IPS-18c (cell line): ENCODE results near the gene ASIC2.

Source experiments
- H3K4me3 ChIP-seq: 2 replicates; pipeline ENCODE4 v1.7.0; 2013; ENCODE audit warnings: low read depth, mild to moderate bottlenecking, low read length, moderate library complexity; ENCODE audit not compliant: insufficient read depth
- H3K9me3 ChIP-seq: one replicate; pipeline ENCODE4 v1.6.1; 2013; ENCODE audit warnings: mild to moderate bottlenecking, low read length, moderate library complexity; ENCODE audit not compliant: control insufficient read depth, insufficient read depth

Gene ASIC2

GRCh38 chr17:33199571-33200510 is 93.3 kb downstream of the ASIC2 start:
- Histone ChIP-seq H3K4me3 (no peak overlapping the region), H3K9me3 (no peaks in the 10 kb centered on the region)

- no peaks in the 10 kb centered on the region for H3K9me3 ChIP-seq
- H3K4me3 ChIP-seq: no peak overlapping the region
Measured at GRCh38 chr17:33198954-33199353, 94.1 kb downstream of the ASIC2 start.

DNA sequence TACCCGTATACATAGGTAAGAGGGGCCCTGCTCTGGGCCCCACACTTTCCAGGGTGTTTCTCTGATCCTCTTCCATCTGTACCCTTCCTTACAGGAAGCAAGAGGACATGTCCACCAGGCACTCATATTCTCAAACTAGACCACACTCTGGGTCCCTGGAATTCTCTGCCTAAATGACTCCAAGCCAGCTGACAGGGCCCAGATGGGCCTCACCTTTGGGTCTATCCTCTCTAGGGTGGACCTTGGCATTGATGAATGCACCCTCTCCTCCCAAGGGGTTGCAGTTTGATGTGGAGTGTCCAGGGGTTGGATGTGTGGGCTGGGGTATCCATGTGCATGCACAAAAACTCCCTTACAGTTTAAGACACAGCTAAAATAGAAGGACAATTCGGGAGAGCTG is 95.8 kb downstream of the ASIC2 start:
- H3K9me3 ChIP-seq: no peaks in the 10 kb centered on the region
- H3K4me3 ChIP-seq: no peak overlapping the region

GRCh38 chr17:33196883-33197282 is 96.2 kb downstream of the ASIC2 start:
- no peaks in the 10 kb centered on the region for H3K9me3 ChIP-seq
- H3K4me3 ChIP-seq: no peak overlapping the region

DNA sequence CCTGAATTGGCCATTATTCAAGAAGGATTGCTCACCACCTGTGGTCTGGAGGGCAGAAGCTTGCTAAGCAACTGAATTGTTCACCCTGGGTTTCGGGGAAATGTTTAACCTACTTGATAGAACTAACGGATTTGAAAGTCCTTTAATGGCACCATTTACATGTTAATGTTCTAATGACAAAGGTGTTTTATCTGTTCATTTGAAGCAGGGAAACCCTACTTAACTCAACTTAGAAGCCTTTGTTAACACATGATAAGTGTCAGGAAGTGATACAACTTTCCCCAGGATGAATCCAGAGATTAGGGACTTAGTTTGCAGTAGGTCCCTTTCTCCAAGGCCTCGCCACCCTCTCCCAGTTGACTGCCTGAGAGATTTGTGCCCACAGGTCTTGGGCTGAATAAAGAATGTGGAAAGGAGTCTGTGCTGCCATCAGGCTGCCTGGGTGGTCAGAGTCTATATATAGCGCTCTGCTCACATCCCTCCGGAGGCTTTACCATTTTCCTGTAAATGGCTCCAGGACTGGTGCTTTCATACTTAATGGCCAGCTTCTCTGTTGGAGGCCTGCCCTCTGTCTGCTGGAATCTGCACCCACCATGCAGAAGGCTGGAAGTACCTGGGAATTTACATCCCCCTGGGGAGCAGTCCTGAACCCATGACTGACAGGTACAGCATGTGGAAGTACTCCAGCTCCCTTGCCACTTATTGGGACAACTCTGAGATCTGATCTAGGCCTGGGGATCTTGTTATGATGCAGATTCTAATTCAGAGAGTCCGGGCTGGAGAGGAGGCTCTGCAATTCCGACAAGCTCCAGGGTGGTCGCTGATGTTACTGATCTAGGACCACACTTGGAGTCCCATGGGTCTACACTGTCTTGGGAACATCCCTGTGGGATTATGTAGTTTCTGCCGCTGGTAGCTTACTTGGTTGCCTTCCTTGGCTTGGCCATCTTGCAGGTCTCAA is 99.9 kb downstream of the ASIC2 start:
- no peaks in the 10 kb centered on the region for H3K9me3 ChIP-seq
- H3K4me3 ChIP-seq: no peak overlapping the region

GRCh38 chr17:33183487-33184026 is 109.5 kb downstream of the ASIC2 start:
- no peak overlapping the region for H3K4me3 ChIP-seq
- no peaks in the 10 kb centered on the region for H3K9me3 ChIP-seq

DNA sequence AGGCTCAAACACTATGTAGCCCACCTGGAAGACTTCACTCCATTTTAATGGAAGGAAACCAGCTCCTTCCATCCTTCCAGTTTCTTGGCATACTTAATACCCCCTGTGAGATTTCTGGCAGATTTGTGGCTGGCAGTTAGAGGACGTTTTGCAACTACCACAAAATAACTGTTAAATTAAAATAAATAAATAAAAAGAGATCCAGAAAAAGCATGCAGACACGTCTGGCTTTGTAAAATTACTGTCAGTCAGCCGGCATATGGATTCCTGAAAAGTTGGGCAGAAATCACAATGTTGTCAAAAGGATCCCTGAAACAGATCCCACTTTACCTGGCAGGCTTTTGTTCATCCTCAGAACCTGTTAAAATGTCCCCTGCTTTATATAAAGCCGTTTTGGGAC is 113.9 kb downstream of the ASIC2 start:
- no peaks in the 10 kb centered on the region for H3K9me3 ChIP-seq

DNA sequence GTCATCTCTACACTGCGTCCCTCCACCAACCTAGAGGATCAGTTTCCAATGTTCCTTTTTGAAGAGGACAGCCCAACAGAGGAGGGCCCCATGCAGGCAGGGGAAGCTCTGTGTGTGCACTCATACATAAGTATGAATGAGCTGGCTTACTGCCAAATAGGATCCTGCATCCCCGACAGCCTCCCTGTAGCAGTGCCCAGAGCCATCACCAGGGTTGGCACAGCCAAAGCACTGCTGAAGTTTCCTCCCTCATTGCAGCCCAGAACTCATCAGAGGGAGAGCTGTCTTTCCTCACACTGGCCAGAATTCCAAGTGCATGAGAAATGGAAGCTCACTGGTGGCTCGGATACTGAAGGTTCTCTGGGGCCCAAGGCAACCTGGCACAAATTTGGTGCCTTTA is 114.4 kb downstream of the ASIC2 start:
- H3K4me3 ChIP-seq: no peak overlapping the region
- no peaks in the 10 kb centered on the region for H3K9me3 ChIP-seq

More for the DNA sequence above, 113.9 kb downstream of the ASIC2 start:
- H3K4me3 ChIP-seq: no peak overlapping the region

GRCh38 chr17:33175562-33175961 is 117.5 kb downstream of the ASIC2 start:
- Histone ChIP-seq H3K9me3 (no peaks in the 10 kb centered on the region), H3K4me3 (no peak overlapping the region)

DNA sequence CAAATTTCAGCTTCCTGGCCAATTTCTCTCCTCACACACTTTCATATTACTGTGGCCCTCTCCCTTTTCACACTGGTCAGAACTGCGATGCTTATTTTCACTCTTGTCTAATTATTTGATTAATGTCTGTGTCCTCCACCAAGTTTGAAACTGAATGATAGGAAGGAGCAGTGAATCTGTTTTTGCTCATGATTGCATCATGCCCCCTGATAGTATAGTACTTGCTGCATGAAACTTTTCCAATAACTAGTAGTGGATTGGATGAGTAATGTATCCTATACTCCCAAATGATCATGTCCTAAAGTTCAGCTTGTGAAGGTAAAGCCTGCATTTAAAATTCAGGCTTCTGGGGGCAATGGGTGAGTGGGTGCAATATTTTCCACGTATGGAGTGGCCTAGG is 121.2 kb downstream of the ASIC2 start:
- H3K4me3 ChIP-seq: no peak overlapping the region
- no peaks in the 10 kb centered on the region for H3K9me3 ChIP-seq

DNA sequence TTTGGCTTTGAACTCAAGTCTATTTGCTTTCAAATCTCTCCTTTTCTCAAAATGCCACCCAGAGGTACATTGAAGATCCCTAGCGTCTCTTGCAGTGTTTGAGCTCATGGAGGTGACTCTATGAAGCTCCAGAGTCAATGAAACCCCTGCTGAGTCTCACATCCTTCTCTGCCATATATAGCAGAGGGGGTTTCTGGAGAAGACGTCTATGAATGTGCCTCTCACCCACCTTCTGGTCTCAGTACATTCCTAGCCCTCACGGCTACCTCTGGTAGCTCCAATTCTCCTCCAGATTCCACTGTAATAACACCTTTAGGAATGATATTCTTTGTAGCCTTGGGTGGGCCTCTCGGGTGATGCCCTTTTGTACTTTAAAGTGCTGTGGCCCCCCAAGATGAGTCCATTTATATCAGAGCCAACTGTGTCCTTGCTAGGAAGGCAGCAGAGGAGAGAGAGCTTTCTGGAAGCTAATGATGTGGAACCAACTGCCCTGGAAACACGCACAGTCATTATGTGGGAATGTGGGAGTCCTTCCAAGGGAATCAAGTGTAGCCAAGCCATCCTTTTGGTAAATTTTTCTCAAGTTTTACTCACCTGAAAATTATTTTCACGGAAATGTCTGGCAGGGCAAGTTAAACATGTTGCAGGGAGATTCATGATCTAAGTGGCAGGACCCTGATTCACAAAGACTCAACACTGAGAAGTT is 123.4 kb downstream of the ASIC2 start:
- H3K9me3 ChIP-seq: no peaks in the 10 kb centered on the region
- no peak overlapping the region for H3K4me3 ChIP-seq

DNA sequence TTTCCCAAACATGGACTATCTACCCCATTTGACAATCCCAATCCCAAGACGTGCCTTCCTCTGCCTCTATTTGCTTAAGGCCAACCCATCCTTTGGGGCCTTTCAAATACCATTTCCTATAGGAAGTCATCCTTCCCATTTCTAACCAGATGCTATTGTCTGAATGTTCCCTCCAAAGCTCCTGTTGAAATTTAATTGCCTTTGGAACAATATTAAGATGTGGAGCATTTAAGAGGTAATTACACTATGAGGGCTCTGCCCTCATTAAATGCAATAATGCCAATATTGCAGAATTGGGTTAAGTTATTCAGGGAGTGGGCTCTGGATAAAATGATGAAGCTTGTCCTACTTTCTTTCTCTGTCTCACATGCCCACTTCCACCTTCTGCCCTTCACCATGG is 125.4 kb downstream of the ASIC2 start:
- no peak overlapping the region for H3K4me3 ChIP-seq
- no peaks in the 10 kb centered on the region for H3K9me3 ChIP-seq

- no peaks in the 10 kb centered on the region for H3K9me3 ChIP-seq
- no peak overlapping the region for H3K4me3 ChIP-seq
Measured at GRCh38 chr17:33166472-33166871, 126.6 kb downstream of the ASIC2 start.

DNA sequence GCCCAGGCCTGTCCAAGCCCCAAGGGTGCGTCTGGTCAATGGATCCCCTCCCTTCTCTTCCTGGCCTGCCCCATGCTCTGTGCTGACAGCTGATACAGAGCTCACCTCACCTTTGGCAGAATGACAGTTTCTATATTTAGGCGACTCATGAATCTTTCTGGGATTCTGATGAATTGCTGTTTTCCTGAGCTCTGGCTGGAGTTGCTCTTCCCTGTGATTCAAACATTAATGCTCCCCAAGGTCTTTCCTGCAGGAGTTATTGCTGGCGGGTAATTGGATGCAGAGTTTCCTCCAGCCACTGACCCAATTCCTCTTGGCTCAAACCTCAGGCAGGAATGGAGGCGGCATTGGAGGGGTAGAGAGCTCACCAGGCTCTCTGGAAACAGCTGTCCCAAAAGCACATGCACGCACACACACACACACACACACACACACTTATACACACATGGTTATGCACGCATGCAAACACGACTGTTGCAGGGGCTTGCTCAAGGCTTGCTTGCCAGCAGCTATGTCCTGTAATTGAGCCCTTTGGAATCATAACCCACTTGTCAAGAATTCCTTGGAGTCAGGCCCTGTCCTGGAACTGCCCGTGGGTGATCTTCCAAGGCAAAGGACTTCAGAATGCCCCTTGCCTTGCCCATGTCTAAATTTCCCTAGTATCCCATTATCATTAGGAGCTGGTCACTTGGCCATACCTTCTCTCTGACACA is 128.8 kb downstream of the ASIC2 start:
- no peaks in the 10 kb centered on the region for H3K9me3 ChIP-seq
- no peak overlapping the region for H3K4me3 ChIP-seq

GRCh38 chr17:33163533-33164168 is 129.4 kb downstream of the ASIC2 start:
- no peak overlapping the region for H3K4me3 ChIP-seq
- no peaks in the 10 kb centered on the region for H3K9me3 ChIP-seq

DNA sequence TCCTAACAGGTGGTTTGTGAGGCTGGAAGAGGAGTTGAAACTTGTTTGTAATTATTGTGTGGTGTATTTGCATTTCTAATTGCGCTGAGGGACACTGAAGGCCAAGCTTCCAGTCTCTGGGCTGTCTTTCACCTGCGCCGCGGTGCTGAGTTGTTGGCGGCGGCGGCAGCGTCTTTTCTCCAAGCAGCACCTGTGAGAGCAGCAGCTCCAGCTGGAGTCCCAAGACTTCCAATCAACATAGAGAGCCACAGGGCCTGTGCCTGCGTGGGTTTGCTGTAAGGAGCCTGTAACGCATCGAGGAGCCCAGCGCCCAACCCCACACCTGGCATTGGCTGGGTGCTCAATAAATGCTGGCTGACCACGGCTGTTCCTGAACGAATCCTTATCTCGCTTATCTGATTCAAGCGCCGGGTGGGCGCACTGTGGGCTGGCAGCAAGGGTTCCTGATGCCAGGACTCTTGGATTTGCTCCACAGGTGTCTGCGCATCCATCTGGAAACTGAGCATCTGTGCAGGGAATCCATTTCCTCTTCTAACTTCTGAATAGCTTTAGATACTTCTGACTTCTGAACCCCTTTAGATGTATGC is 138.1 kb downstream of the ASIC2 start:
- H3K4me3 ChIP-seq: no peak overlapping the region
- no peaks in the 10 kb centered on the region for H3K9me3 ChIP-seq
